GM19452 (cell line): ENCODE measurements around the gene PSMD1.

Experiments used
- ATAC-seq: cut with Tn5 transposase; IDR thresholded peaks from one replicate; pipeline ENCODE4 v1.9.1; 2021; ENCODE audit not compliant: unreplicated experiment

Gene PSMD1

GRCh38 chr2:231110551-231110950, 53.9 kb downstream of the PSMD1 start:
- ATAC-seq, result no peak

GRCh38 chr2:231111987-231112386, 55.3 kb downstream of the PSMD1 start:
- no peak for ATAC-seq

GRCh38 chr2:231113489-231113888, 56.8 kb downstream of the PSMD1 start:
- ATAC-seq, result no peak

- ATAC-seq, result no peak
These were observed 59.0 kb downstream of the PSMD1 start for GRCh38 chr2:231115651-231116050.

- no peak for ATAC-seq
These were observed 60.5 kb downstream of the PSMD1 start for GRCh38 chr2:231117148-231117547.

GRCh38 chr2:231117922-231118613, 61.4 kb downstream of the PSMD1 start:
- no peak for ATAC-seq

GRCh38 chr2:231118614-231118942, 61.9 kb downstream of the PSMD1 start:
- no peak for ATAC-seq

GRCh38 chr2:231123362-231123898, 66.8 kb downstream of the PSMD1 start:
- no peak for ATAC-seq

- ATAC-seq, result no peak
These were observed 68.3 kb downstream of the PSMD1 start, which contains the start of gene HTR2B for GRCh38 chr2:231124838-231125568. Gene HTR2B (minus strand): TSS chr2:231125042. CDS start chr2:231123764, 1,278 bp downstream.

- ATAC-seq, result no peak
These were observed 69.5 kb downstream of the PSMD1 start for GRCh38 chr2:231126123-231126522.

GRCh38 chr2:231127480-231127879, 70.8 kb downstream of the PSMD1 start:
- ATAC-seq, result no peak

- ATAC-seq, result no peak
These were observed 71.3 kb downstream of the PSMD1 start for GRCh38 chr2:231127936-231128335.

- ATAC-seq, result no peak
These were observed 71.9 kb downstream of the PSMD1 start for GRCh38 chr2:231128541-231128940.

GRCh38 chr2:231129216-231129615, 72.5 kb downstream of the PSMD1 start:
- ATAC-seq, result no peak

- no peak for ATAC-seq
These were observed 73.8 kb downstream of the PSMD1 start for GRCh38 chr2:231130336-231131056.

GRCh38 chr2:231132129-231132528, 75.5 kb downstream of the PSMD1 start:
- ATAC-seq, result no peak

- no peak for ATAC-seq
These were observed 76.9 kb downstream of the PSMD1 start for GRCh38 chr2:231133365-231134099.

- no peak for ATAC-seq
These were observed 78.4 kb downstream of the PSMD1 start for GRCh38 chr2:231134910-231135655.

GRCh38 chr2:231138699-231139098, 82.0 kb downstream of the PSMD1 start:
- no peak for ATAC-seq

GRCh38 chr2:231139796-231140195, 83.1 kb downstream of the PSMD1 start:
- no peak for ATAC-seq
